ENCODE data around the gene COL5A1.

The COL5A1 gene

GRCh38 chr9:134730761-134731496 lies 89.3 kb downstream of the COL5A1 start:
- no peak for DNase-seq (ENCODE audit: low read depth)
- no peak overlapping the region for H3K4me3 ChIP-seq (ENCODE audit: low read depth, low read length)

GRCh38 chr9:134731497-134732391 lies 90.1 kb downstream of the COL5A1 start:
- H3K4me3 ChIP-seq (ENCODE audit: low read depth, low read length), result no peak overlapping the region
- DNase-seq (ENCODE audit: low read depth), result no peak

DNA sequence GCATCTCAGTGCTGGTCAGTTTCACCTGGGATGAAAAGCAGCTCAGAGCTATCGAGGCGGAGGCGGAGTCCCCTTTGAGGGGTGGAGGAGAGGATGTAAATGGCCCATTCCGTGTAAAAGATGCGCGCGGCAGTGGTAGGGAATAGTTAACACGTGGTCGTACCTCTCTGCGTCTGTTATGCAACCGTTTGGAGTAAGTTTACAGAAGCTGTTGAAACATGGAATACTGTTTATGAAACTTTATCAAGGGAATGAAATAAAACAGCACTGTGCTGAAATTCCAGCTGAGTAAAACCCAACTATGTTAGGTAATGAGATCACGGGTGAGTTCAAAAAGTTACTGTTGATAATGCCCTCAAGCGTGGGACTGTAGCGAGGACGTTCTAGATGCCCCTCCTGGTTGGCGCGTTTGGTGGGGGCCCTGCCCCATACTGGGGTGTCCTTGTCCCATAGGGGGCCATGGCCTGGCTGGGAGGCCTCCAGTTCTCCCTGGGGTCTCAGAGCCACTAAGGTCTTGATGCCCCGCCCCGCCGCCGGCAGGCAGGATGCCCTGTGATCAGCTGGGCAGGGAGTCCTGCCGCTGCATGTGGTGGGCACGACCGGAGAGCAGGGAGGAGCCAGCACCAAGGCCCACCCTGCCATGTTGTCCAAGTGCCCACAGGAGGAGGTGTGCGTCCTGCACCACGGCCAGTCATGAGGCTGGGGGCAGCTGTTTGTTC lies 90.9 kb downstream of the COL5A1 start:
- H3K4me3 ChIP-seq (ENCODE audit: low read depth, low read length), result no peak overlapping the region
- DNase-seq (ENCODE audit: low read depth), result no peak

- H3K4me3 ChIP-seq (ENCODE audit: low read depth, low read length), result no peak overlapping the region
- no peak for DNase-seq (ENCODE audit: low read depth)
These were observed 92.1 kb downstream of the COL5A1 start for GRCh38 chr9:134733480-134734232.

DNA sequence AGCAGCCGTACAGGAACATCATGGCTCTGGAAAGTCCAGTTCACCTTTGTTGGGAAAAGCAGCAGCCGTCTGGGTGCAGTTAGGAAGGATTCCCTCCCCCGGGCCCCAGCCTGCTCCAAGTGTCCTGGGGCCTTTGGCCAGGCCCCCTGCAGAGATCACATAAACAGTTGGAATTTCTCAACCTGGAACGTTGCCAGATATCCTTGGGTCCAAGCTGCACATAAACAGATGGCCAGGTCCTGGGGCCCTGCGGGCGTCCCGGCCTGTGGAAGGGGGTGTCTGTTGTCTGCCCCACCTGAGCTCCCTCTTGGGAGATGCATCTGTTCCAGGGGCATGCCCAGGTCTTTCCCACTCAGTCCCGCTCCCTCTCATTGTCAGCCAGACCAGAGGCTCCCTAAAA lies 92.7 kb downstream of the COL5A1 start:
- no peak overlapping the region for H3K4me3 ChIP-seq (ENCODE audit: low read depth, low read length)
- no peak for DNase-seq (ENCODE audit: low read depth)

DNA sequence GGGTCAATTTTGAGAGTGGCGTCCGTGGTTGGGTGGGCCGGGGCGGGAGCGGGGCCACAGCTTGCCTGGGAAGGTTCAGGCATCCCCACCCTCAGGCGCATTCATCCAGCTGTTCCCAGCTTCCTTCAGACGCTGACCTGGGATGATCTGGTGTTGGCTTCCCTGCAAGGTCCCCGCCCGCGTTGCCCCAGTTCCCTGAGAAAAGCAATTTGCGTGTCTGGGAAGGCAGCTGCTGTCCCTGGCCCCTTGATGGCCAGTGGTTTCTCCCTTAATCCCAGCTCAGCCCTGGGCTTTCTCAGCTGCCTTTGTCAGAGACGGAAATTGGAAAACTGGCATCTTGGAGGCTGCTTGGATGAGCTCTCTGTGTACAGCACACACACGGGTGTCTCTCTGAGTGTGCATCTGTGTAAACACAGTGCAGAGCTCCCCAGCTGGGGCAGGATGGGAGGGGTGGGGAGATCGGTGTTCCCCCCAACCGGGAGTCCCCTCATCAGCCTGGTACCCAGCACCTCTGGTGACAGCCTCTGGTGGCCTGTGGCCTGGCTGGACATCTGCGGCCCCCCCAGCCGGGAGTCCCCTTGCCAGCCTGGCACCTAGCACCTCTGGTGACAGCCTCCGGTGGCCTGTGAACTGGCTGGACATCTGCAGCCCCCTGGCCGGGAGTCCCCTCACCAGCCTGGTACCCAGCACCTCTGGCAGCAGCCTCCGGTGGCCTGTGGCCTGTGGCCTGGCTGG lies 94.0 kb downstream of the COL5A1 start:
- peak; percentile 62 for DNase-seq (ENCODE audit: low read depth)
- no peak overlapping the region for H3K4me3 ChIP-seq (ENCODE audit: low read depth, low read length)

- no peak for DNase-seq (ENCODE audit: low read depth)
- H3K4me3 ChIP-seq (ENCODE audit: low read depth, low read length), result no peak overlapping the region
These were observed 95.3 kb downstream of the COL5A1 start for GRCh38 chr9:134736791-134737497.

- DNase-seq (ENCODE audit: low read depth), result no peak
- no peak overlapping the region for H3K4me3 ChIP-seq (ENCODE audit: low read depth, low read length)
These were observed 96.4 kb downstream of the COL5A1 start for GRCh38 chr9:134737842-134738580.

GRCh38 chr9:134738869-134739659 lies 97.5 kb downstream of the COL5A1 start:
- no peak overlapping the region for H3K4me3 ChIP-seq (ENCODE audit: low read depth, low read length)
- DNase-seq (ENCODE audit: low read depth), result peak; percentile 39

DNA sequence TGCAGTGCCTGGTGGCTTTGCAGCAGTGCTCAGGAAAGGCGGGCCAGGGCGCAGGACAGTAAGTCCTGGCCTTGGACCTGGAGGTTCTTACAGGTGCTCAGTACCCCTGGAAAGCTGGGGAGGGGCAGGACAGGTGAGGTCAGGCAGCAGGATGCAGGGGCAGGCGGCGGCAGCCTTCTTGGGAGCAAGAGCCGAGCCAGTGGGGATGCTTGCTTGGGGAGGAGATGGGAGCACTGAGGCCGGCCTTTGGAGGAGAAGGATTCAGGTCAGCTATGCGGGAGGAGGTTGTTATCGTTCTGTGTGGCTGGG lies 98.0 kb downstream of the COL5A1 start:
- no peak overlapping the region for H3K4me3 ChIP-seq (ENCODE audit: low read depth, low read length)
- no peak for DNase-seq (ENCODE audit: low read depth)

GRCh38 chr9:134740071-134740470 lies 98.5 kb downstream of the COL5A1 start:
- H3K4me3 ChIP-seq (ENCODE audit: low read depth, low read length), result no peak overlapping the region
- no peak for DNase-seq (ENCODE audit: low read depth)

- no peak for DNase-seq (ENCODE audit: low read depth)
- H3K4me3 ChIP-seq (ENCODE audit: low read depth, low read length), result no peak overlapping the region
These were observed 100.2 kb downstream of the COL5A1 start for GRCh38 chr9:134741846-134742245.

DNA sequence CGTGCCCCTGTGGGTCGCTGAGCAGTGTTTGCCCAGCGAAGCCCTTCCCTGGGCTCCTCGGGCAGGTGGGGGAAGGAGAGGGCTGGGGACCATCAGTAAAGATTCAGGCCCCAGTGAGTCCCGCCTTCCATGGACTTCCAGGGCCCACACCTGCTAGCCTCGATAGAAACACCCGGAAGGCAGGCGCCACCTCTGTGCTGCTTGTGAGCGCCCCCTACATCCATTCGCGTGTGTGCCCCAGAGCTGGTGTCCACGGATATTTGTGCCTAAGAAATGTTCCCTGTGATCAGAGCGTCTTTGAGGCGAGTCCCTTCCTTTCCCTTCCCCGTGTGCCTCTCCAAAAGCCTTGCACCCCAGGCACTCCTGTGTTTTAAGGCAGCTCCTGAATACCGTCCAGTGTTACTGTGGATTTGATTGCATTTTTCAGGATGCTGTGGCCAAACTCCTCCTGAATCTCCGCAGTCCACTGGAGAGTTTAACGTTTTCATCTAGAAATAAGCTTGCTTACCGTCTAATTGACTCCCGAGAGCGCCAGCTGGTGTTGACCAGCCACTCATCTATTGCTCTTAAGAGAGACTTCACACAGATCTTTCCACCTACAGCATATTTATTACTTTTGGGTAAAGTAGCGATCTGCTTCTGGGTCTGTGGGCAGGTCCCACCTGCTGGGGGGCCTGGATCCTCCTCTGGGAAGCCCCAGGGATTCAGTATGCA lies 101.4 kb downstream of the COL5A1 start:
- no peak overlapping the region for H3K4me3 ChIP-seq (ENCODE audit: low read depth, low read length)
- no peak for DNase-seq (ENCODE audit: low read depth)

DNA sequence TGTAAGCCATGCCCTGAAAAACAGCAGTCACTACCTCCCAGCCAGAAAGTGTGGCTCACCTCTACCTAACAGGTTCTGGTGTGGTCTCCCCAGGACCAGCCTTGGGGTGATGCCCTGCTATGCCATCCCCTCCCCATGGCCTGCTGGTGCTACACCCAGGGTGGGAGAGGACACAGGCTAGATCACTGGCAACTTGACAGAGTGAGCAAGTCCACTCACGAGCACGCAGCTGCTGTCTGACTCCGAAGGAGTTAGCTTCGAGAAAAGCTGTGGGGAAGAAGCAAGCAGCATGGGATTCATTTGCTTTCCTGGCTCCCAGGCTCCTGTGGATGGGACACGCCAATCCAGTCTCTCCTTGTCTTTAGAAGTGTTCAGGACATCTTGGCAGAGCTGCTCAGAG lies 102.2 kb downstream of the COL5A1 start:
- DNase-seq (ENCODE audit: low read depth), result no peak
- no peak overlapping the region for H3K4me3 ChIP-seq (ENCODE audit: low read depth, low read length)

DNA sequence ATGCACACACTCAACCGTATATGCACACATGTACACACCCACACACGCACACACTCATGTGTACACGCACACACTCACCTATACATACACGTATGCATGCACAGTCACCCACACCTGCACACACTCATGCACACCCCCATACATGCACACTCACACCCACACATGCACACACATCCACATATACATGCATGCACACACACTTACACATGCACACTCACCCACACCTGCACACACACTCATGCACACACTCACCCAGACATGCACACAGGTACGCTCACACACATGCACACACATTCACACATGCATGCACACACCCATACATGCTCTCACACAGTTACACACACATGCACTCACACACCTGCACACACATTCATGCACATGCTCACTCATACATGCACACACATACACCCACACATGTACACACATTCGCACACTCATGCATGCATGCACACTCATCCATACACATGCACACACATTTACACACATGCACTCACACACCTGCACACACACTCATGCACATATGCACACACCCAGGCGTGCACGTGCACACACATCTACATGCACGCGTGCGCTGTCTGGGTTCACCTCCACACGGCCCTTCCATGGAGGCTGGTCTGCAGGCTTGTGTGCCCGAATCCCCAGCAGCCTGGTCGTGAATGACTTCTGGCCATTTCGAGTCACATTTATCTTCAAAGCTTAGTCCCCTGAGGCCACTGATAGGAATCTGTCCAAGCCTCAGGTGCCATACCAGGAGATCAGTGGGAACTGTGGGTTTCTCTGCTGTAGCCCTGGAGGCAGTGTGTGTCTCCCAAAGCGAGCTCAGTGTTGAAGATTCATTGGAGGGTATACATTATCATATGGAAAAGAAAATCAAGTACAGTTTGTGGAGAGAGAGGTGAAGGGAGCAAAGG lies 103.0 kb downstream of the COL5A1 start:
- DNase-seq (ENCODE audit: low read depth), result no peak
- H3K4me3 ChIP-seq (ENCODE audit: low read depth, low read length), result no peak overlapping the region

Measured in skeletal muscle cell (primary cell).